NCI-H510A (cell line): Measurements from ENCODE around the gene SAFB2.

ENCODE experiments used
- DNase-seq: peaks from one replicate; lab custom pipeline; 2025; lab: John Stamatoyannopoulos, UW

Gene SAFB2

GRCh38 chr19:5607318-5608275, 15.0 kb downstream of the SAFB2 start:
- no peak for DNase-seq

GRCh38 chr19:5605362-5605761, 17.2 kb downstream of the SAFB2 start:
- no peak for DNase-seq

- DNase-seq = no peak
Measured at GRCh38 chr19:5603626-5604025, 18.9 kb downstream of the SAFB2 start.

GRCh38 chr19:5600797-5601196, 21.8 kb downstream of the SAFB2 start:
- DNase-seq = no peak

GRCh38 chr19:5595745-5596144, 26.8 kb downstream of the SAFB2 start:
- no peak for DNase-seq

- peak; percentile 95 for DNase-seq
Measured at GRCh38 chr19:5595129-5595528, 27.4 kb downstream of the SAFB2 start.

GRCh38 chr19:5594521-5594950, 28.0 kb downstream of the SAFB2 start:
- DNase-seq = no peak

- DNase-seq = no peak
Measured at GRCh38 chr19:5593343-5594255, 29.0 kb downstream of the SAFB2 start.

- DNase-seq = no peak
Measured at GRCh38 chr19:5592531-5593342, 29.8 kb downstream of the SAFB2 start.

- no peak for DNase-seq
Measured at GRCh38 chr19:5591476-5591875, 31.1 kb downstream of the SAFB2 start.

- DNase-seq = no peak
Measured at GRCh38 chr19:5590865-5591154, 31.8 kb downstream of the SAFB2 start.

GRCh38 chr19:5590151-5590864, 32.3 kb downstream of the SAFB2 start:
- DNase-seq = no peak

GRCh38 chr19:5588906-5589676, 33.5 kb downstream of the SAFB2 start:
- no peak for DNase-seq

- no peak for DNase-seq
Measured at GRCh38 chr19:5588441-5588840, 34.1 kb downstream of the SAFB2 start.

GRCh38 chr19:5587661-5588060, 34.9 kb downstream of the SAFB2 start:
- DNase-seq = peak; percentile 64

GRCh38 chr19:5587071-5587455, 35.5 kb downstream of the SAFB2 start:
- DNase-seq = no peak

GRCh38 chr19:5586300-5587070, 36.1 kb downstream of the SAFB2 start:
- DNase-seq = no peak

GRCh38 chr19:5585461-5586299, 36.9 kb downstream of the SAFB2 start:
- DNase-seq = peak; percentile 84

- DNase-seq = no peak
Measured at GRCh38 chr19:5580161-5580571, 42.4 kb downstream of the SAFB2 start.
